A204.1 (cell line): ENCODE measurements around the gene ATP10A.

ENCODE experiments used
- FAIRE-seq: peaks from 2 replicates; lab custom pipeline; 2012; peaks lifted over from hg19 to GRCh38; lab: Jason Lieb, UNC

The ATP10A gene

DNA sequence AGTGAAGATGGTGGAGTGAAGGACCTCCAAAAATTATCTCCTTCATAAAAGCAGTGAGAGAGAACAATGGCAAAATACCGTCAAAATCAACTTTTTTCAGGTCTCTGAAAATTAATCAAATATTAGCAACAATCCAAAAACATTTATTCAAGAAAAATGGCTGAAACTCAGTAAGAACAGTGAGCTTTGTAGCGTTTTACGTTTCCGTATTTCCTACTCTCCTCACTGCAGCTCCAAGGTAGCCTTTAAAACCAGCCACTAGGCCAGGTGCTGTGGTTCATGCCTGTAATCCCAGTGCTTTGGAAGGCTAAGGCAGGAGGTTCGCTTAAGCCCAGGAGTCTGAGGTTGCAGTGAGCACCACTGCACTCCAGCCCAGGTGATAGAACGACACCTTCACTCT is 38.5 kb downstream of the ATP10A start:
- FAIRE-seq, result no peak

DNA sequence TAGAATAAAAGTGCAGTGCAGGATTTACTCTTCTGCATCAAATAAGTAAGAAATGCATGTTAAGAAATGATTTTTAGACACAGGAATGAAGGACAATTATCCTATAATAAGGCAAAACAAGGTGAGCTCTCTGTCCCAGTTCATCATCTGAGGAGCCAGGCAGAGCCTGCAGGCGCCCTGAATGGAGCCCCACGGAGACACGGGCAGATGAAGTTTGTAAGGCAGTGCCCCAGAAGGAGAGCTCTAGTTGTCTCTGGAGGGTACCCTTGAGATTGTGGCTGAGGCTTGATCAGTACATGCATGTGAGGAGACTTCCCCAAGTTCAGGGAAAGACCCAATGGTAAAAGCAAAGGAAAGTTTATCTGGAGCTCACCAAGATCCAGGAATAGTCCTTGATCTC is 50.3 kb downstream of the ATP10A start:
- FAIRE-seq, result no peak

DNA sequence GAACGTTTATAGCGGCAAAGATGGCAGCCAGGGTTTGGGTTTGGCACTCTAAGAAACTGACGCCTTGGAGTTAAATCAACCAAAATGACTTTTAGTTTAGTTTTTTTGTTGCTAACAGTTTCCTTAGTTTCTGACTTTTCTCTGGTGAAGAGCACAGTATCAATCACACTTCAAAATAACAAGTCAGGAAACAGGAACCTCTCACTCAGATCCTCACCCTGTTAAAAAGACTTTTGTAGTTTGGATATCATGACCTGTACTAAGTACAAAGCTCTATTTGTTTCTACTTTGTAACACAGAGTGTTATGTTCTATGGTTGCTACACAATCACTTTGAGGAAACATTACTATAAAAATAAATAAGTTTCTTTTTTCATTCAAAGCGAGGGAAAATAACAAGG is 51.1 kb downstream of the ATP10A start:
- no peak for FAIRE-seq

DNA sequence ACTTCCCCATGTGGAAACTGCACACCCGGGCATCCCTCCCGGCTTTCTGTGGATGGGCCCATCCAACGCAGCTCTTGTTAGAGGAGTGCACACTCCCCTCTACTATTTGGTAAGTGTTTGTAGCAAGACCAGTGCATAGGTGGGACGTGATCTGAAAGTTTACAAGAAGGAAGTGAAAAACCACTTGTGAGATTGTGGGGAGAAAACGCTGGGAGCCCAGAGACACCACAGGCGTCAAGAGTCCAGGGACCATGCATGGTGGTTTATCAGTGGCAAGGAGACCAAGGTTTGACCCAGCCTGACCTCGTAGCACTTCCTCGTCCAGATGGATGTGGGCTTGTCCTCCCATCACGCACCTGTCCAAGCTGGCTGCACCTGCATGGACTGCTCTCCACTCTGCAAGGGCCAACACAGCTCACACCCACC is 51.6 kb downstream of the ATP10A start:
- FAIRE-seq, result no peak

DNA sequence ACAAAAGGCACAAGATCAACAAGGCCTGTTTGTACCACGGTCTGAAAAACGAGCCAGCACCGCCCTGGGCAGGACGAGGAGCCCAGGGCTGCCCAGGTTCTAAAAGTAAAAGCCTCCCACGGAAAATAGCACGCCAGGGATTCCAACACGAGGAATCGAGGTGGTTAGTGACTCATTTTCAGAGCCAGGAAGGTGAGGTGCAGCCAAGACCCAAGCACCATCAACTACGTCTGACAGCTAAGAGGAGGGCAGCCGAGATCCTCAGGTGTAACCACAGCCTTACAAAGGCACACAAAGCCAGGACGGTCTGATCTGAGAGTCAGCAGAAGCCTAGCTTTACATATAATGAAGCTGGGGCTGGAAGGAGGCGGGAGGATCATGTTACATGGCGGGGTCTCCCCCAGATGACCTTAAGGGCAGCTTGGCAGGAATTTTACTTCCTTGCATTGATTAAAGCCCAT is 52.5 kb downstream of the ATP10A start:
- FAIRE-seq, result no peak

DNA sequence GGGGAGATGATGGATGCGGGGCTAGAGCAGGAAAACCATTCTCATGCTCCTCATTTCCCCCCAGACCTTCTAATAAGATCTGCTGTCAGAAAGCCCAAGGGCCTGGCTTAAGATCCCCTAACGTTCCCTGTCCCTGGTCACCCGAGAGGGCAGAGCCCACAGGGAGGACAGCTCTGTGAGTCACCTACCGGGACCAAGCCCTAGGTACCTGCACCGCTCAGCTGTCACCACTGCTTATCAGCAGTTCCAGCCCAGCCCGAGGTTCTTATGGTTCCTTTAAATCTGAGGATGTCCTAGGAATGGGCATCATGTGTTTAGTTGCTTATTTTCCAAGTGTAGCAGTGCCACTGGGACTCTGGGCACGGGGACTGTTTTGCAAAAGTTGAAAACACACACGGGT is 53.0 kb downstream of the ATP10A start:
- FAIRE-seq, result no peak

DNA sequence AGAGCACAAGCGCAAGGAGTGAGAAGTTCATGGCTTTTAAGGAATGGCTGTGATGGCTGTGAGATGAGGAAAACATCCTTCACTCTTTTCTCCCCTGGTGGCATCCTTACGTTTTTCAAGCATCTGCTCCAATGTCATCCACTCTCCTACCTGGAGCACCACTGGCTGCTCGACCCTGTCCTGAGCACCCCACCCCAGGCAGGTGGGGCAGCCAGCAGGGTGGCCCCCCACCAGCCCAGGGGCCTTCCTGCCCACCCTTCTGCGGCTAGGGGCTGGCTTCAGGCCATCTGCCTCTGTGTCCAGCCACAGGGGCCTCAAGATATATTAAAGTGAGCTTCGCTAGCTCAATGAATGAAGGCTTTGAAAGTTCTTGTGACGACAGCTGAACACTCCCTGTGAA is 56.1 kb downstream of the ATP10A start:
- FAIRE-seq, result no peak

DNA sequence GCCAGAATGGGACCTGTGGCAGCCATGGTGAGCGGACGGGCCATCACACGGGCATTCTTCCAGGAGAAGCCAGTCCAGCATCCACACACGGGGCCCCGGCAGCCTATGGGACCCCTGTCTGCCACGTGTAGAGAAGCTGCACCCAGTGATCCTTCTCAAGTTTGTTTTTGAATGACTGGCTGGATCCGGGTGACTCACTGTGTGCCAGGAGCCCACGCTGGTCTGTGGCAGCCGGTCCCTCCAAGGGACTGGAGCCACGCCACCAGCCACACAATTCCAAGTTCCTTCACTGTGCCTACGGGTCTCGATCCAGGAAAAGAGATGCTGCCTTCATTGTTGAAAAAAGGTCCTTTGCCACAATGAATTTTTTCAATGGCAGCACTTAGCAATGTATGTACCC is 58.1 kb downstream of the ATP10A start:
- no peak for FAIRE-seq

DNA sequence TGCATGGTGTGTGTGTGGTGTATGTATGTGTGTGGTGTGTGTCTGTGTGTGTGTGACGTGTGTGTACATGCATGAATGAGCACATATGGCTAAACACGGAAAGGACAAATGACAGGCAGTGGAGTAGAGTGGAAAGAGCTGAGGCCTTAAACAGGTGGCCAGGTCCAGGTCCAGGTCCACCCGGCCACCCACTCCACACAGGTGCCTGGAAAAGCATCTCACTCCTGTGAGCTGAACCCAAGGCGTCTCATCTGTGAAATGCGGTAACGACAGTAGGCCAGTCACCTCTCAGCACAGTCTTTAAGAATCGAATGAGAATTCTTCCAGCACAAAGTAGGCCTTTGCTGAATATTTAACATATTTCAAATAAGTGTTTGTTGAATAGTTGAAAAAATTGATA is 58.7 kb downstream of the ATP10A start:
- FAIRE-seq, result no peak

DNA sequence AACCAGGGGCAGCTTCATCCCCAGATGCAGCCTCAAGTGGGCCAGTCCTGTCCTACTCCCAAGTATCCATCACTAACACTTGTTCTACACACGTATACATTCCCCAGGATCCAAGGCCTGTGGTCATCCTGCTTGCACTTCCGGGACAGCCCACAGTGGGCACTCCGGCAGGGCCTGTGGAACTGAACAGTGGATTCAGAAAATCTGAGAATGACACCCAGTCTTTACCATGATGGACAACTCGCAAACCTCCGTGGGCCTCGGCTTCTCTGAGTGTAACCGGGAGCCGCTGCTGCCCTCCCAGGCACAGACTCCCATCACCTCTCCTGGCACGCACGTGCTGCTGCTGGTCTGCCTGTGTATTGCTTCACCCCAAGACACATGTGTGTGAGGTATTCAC is 59.6 kb downstream of the ATP10A start:
- FAIRE-seq, result no peak

DNA sequence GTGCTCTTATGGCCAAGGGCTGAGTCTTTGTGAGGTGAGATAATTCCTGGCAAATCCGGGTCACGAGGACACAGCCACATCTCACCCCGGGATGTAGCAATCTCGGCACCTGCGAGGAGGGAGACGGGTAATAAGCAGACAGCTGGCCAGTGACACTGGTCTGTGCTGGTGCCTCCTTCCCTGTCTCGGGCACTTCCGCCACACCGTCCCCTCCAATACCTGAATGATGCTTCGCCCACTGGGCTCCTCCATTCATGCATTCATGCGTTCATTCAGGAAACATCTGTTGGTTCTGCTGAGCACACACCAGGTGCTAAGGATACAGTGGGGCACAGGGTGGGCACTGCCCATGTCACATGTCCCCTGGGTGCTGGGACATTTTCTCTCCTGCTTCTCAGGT is 60.1 kb downstream of the ATP10A start:
- no peak for FAIRE-seq

DNA sequence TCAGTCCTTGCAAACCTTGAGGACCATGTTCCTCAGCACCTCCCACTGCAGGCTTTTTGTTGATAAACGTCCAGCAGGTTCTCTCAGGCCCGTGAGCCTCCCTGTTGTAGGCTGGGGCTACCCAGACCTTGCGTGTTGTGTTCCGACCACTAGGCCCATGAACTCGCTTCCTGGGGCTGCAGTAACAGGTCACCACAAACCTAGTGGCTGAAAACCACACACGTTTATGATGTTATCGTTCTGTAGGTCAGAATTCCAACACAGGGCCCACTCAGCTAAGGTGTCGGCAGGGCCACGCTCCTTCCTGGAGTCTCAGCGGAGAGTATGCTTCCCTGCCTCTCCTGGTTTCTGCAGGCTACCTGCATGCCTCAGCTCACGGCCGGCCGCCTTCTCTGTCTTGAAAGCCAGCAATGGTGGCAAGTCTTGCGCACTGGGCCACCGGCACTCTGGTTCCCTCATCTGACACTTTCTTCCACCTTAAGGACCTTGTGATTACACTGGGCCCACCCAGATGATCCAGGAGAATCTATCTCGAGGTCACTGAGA is 60.8 kb downstream of the ATP10A start:
- no peak for FAIRE-seq

DNA sequence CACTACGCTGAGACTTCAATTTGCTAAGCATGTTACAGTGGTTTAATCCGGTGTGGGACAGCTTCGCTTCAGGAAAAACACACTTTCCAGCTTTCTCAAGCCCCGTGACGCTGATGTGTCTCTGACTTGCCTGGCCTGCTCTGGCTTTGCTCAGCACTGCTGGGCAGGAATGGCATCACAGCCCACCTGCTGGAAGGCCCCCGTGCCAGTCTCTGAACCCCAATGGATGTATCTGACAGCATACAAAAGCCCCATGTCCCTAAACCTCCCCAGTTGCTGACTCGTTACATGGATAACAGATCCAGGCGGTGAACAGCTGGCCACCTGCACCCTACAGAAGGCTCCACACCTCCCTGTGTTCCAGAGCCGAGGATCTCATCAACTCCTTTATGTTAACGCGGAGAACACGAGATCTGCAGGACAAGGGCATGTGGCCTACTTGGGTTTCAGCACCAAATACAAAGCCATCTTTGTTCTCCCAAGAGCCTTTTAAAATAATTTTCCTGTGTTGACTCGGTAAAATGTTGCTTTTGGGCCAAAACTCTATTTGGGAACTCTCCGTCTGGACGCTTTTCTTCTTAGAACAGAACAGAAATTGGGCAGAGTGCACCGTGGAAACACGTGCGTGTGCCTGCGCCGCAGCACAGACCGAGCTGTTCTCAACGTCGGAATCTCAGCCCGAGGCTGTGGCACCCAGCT is 61.4 kb downstream of the ATP10A start:
- no peak for FAIRE-seq

DNA sequence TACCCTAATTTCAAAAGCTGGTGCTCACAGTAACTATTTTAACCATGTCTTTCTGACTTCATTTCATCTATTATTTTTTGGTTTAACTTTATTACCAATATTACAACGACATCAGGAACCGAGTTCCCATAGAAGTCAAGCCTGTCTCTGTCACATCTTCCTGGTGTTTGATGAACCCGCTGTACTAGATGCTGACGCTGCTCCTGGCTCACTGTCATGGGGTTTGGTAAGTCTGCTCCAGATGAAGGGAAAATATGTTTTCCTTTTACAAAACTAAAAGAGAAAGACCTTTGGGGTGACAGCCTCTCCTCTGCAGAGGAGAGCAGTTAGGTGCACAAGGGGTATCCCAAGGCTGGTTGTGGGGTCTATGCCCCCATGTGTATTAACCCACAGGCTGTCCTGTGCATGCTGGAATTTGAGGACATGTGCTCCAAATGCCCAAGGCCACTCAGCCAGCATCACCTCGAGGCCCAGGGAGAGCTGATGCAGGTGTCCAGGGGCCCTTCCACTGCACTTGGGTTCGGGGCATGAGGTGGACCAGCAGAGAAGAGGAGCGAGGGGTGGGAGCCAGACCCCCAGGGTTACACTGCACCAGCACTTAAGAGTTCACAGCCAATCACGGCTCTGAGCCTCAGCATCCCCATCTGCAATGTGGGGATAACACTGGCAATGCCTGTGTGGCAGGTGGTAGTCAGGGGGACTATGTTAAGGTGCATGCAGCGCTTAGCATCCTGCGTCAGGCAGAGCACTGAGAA is 62.2 kb downstream of the ATP10A start:
- no peak for FAIRE-seq

DNA sequence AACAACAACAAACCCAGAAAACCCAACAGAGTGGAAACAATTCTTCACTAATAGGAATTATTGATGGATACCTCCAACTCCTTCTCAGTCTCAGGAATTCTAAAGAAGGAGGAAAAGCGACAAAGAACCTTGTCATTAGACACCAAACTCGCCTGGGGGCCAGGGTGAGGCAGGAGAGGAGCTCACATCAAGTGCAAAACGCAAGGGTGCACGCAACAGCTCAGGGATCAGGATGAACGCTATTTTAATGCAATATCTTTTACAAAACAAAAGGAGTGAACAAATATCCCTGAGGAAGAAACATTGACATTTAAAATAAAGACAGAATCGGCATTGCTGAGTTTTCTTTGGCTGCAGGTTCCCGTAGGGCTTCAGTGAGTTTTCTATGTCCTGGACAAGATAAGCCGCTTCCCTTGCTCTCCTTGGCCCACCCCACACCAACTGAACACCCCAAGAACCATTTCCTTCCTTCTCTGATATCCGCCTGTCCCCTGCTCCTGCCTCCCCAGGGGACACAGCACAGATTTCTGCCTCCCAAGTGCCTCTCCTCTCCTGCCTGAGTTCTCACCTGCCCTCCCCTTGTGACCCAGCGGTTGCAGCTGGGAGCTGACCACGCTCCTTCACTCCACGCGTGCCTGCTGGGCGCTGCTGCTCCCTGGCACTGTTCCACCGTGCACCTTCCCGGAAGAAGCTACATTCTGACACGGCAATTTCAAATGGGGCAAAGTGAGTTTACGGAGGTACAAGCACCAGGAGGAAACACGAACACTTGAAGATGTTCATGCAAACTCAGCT is 63.0 kb downstream of the ATP10A start:
- no peak for FAIRE-seq

DNA sequence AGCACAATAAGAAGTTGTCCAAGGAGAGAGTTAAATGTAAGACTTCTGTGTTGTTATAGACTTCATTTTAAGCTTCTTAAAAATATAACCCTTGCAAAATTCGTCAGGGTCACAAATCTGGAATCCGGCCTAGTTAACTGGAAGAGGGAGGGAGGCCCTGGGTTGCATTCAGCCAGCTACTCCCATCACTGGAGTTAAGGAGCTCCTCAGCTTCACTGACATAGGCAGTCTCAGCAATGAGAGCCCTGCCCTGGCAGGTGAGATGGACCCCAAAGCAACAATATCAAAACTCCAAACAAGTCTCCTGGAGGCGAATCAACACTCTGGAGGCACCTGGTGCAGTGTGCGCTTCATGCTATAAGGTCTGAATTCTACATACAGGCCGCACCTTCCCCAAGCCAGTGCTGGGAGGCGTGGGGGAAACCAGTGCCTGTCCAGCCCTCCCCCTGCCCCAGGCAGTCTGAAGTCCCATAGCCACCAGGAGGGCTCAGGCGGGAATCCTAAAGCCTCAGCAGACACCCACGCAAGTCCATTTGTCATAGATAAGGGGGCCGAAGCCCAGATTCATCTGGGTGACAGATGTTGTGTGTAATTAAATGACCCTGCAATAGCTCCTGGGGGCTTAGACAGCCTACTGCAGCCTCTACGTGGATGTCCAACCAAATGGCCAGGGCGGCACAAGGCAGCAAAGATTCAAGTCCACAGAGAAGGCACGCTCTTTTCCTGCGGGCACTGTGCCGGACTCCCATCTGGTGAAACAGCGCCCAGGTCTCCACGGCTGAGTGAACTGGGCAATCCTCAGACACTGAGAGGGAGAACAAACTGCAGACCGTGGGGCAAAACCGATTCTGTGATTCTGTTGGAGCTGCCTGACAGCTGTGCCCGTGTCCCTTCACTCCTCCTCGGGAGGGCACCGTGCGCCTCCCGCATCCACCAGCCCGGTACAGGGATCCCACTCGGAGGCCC is 64.9 kb downstream of the ATP10A start:
- no peak for FAIRE-seq

DNA sequence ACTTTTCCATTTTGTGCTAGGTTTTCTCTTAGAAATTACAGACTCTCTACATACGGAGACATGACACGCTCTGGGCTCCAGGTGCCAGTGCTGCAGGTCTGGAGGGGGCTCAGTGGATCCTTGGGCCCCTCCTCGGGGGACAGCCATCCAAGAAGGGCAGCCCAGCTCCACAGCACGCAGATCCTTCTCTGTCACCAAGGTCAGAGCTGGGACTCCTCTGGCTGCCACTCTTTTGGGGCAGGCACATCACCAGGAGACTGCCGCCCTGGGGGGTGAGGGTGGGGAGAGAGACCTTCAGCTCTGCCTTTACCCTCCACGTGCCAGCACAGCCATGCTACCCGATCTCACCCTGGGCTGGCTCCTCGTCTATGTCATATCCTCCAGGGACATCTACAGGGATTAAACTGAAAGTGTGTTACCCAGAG is 65.6 kb downstream of the ATP10A start:
- no peak for FAIRE-seq

DNA sequence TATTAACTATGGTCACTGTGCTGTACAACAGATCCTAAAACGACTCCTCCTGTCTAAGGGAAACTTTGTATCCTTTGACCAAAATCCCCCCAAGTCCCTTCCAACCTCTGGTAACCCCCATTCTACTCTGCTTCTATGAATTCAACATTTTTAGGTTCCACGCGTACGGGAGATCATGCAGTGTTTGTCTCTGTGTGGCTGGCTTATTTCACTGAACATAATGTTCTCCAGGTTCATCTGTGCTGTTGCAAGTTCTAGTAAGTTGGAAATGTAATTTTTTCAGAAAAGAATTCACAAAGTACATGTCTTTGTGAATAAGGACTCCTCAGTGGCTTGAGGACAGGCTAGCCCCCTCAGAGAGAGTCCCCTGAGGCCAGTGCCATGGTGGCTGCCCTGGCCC is 66.1 kb downstream of the ATP10A start:
- FAIRE-seq, result no peak

DNA sequence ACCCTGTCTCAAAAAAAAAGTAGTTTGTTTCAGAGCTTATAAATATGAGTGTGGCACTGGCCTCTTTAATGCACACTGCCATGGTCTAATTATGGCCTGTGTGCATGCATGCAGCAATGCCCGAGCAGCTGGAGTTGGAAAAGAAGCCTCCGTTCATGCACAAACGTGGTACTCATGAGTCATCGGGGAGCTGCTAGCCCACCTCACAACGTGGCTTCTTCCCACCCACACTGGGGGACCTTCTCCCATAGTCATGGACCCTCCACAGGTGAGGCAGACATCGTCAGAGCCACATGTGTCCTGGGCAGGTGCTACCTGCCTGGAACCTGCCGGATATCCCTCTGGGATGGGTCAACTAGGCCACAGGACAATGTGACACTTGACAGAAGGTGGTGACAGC is 66.7 kb downstream of the ATP10A start:
- no peak for FAIRE-seq

DNA sequence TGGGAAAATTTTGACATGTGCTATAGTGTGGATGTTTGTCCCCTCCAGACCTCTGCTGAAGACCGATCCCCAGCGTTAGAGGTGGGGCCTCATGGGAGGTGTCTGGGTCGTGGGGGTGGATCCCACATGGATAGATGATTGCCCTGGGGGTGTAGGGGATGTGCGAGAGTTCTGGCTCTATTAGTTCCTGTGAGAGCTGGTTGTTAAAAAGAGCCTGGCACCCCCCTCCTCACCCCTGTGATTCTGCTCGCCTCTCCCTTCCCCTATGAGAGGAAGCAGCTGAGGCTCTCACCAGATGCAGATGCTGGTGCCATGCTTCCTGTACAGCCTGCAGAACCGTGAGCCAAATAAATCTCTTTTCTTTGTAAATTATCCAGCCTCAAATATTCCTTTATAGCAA is 67.4 kb downstream of the ATP10A start:
- no peak for FAIRE-seq

DNA sequence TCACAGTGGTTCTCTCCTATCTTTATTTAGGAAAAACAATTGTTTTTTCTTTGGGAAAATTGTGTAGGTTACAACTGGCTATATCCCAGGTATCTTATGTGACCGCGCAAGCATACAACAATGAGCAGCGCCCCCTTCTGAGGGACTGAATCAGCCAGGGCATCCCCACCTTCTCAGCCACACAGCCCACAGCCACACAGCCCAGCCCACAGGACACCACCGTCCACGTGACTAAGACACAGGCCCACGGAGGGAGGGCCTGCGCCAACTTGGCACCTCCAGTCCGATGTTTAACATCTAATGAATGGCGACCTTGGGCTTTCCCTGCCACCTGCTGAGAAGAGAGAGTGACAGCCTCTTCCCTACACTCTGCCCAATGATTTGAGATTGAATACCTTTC is 68.1 kb downstream of the ATP10A start:
- no peak for FAIRE-seq
